SK-N-SH (cell line): ENCODE measurements around the gene DLX5.

ENCODE experiments used
- GATA2 ChIP-seq: sonication (generic); formaldehyde crosslinking; IDR thresholded peaks from 2 replicates; pipeline ENCODE4 v1.5.0; 2020; ENCODE audit warnings: mild to moderate bottlenecking, missing genetic modification reagents
- MXI1 ChIP-seq: IDR thresholded peaks from 2 replicates; pipeline ENCODE4 v1.6.1; 2012; ENCODE audit warnings: mild to moderate bottlenecking, low read depth, low read length, improper control_type of control experiment
- RFX5 ChIP-seq: IDR thresholded peaks from 2 replicates; pipeline ENCODE4 v1.6.1; 2012; ENCODE audit warnings: mild to moderate bottlenecking, improper control_type of control experiment, low read length
- TF ChIP-seq, protein P1 (sequence below): fragments of 200-600 bp; sonication (generic); IDR thresholded peaks from 2 replicates; pipeline ENCODE4 v1.6.1; 2017; ENCODE audit warnings: antibody characterized with exemption, mild to moderate bottlenecking, moderate library complexity
- TF ChIP-seq, protein P2 (sequence below): IDR thresholded peaks from 2 replicates; pipeline ENCODE4; 2012

- TF ChIP-seq, protein P1, sequence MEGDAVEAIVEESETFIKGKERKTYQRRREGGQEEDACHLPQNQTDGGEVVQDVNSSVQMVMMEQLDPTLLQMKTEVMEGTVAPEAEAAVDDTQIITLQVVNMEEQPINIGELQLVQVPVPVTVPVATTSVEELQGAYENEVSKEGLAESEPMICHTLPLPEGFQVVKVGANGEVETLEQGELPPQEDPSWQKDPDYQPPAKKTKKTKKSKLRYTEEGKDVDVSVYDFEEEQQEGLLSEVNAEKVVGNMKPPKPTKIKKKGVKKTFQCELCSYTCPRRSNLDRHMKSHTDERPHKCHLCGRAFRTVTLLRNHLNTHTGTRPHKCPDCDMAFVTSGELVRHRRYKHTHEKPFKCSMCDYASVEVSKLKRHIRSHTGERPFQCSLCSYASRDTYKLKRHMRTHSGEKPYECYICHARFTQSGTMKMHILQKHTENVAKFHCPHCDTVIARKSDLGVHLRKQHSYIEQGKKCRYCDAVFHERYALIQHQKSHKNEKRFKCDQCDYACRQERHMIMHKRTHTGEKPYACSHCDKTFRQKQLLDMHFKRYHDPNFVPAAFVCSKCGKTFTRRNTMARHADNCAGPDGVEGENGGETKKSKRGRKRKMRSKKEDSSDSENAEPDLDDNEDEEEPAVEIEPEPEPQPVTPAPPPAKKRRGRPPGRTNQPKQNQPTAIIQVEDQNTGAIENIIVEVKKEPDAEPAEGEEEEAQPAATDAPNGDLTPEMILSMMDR = no peak
- TF ChIP-seq RFX5 = no peak
- TF ChIP-seq MXI1 = no peak
- TF ChIP-seq, protein P2, sequence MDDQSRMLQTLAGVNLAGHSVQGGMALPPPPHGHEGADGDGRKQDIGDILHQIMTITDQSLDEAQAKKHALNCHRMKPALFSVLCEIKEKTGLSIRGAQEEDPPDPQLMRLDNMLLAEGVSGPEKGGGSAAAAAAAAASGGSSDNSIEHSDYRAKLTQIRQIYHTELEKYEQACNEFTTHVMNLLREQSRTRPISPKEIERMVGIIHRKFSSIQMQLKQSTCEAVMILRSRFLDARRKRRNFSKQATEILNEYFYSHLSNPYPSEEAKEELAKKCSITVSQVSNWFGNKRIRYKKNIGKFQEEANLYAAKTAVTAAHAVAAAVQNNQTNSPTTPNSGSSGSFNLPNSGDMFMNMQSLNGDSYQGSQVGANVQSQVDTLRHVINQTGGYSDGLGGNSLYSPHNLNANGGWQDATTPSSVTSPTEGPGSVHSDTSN = no peak
- no peak for TF ChIP-seq GATA2 (CRISPR knock-in tag)
These were observed 39.4 kb upstream of the DLX5 start for GRCh38 chr7:97064020-97064419.
